ENCODE data around the gene SPSB1.
"Not testable (repeated sequence)": the region's sequence is repeated elsewhere in the genome, so short reads cannot be mapped to it uniquely, and the experiment has no call there.

Gene SPSB1

GRCh38 chr1:9280015-9280860 is 12.5 kb upstream of the SPSB1 start:
- DNase-seq = peak; percentile 22

GRCh38 chr1:9281071-9281827 is 11.4 kb upstream of the SPSB1 start:
- DNase-seq = no peak

- no peak for DNase-seq
Measured at GRCh38 chr1:9281908-9282695, 10.6 kb upstream of the SPSB1 start.

GRCh38 chr1:9282696-9282955 is 10.1 kb upstream of the SPSB1 start:
- DNase-seq = no peak

GRCh38 chr1:9284061-9284460 is 8.6 kb upstream of the SPSB1 start:
- DNase-seq = peak; percentile 18

- no peak for DNase-seq
Measured at GRCh38 chr1:9286556-9286955, 6.1 kb upstream of the SPSB1 start.

- peak; percentile 86 for DNase-seq
Measured at GRCh38 chr1:9289090-9289534, 3.6 kb upstream of the SPSB1 start.

- DNase-seq = no peak
Measured at GRCh38 chr1:9289711-9290485, 2.8 kb upstream of the SPSB1 start.

GRCh38 chr1:9291914-9292360 is 757 bp upstream of the SPSB1 start:
- no peak for DNase-seq

GRCh38 chr1:9293241-9293532 is 493 bp downstream of the SPSB1 start:
- DNase-seq = no peak

GRCh38 chr1:9293533-9294404 is 1.1 kb downstream of the SPSB1 start:
- DNase-seq = peak; percentile 23

GRCh38 chr1:9294405-9294773 is 1.7 kb downstream of the SPSB1 start:
- no peak for DNase-seq

- no peak for DNase-seq
Measured at GRCh38 chr1:9294910-9295636, 2.4 kb downstream of the SPSB1 start.

GRCh38 chr1:9295884-9296283 is 3.2 kb downstream of the SPSB1 start:
- DNase-seq = no peak

GRCh38 chr1:9296850-9297249 is 4.2 kb downstream of the SPSB1 start:
- DNase-seq = no peak

- no peak for DNase-seq
Measured at GRCh38 chr1:9297831-9298230, 5.1 kb downstream of the SPSB1 start.

- DNase-seq = no peak
Measured at GRCh38 chr1:9298282-9298681, 5.6 kb downstream of the SPSB1 start.

GRCh38 chr1:9299571-9300541 is 7.2 kb downstream of the SPSB1 start:
- DNase-seq = not testable (repeated sequence)

GRCh38 chr1:9300573-9300972 is 7.9 kb downstream of the SPSB1 start:
- DNase-seq = no peak

All from activated gamma-delta T cell treated with Interleukin-2 at 50 U/mL for 16 hours (primary cell).